Lower leg skin (tissue), 3 donors: Measurements from ENCODE around the gene SERPINA9.

Experiments used
- CTCF ChIP-seq, 3 donors: fragments of 450-650 bp; IDR thresholded peaks; one replicate each; pipeline ENCODE4 v1.5.1; 2016; ENCODE audit warnings: antibody characterized with exemption in 3 of 3, mild to moderate bottlenecking in 3 of 3, moderate library complexity in 2 of 3
- POLR2A ChIP-seq, 2 donors: fragments of 450-650 bp; IDR thresholded peaks; one replicate each; pipeline ENCODE4 v1.6.1; 2016 to 2017; ENCODE audit warnings: antibody characterized with exemption in 2 of 2, mild to moderate bottlenecking in 1 of 2, moderate library complexity in 1 of 2

- TF ChIP-seq CTCF (IDR thresholded peaks at IDR 0.05) (no peak), POLR2A (IDR thresholded peaks at IDR 0.05) (no peak)
These were observed 31.0 kb downstream of the SERPINA9 start for GRCh38 chr14:94445003-94445402.
